HG02884 (cell line): ENCODE results near the gene SGTB.
"Not testable (repeated sequence)": the region's sequence is repeated elsewhere in the genome, so short reads cannot be mapped to it uniquely, and the experiment has no call there.

ENCODE experiments used
- ATAC-seq: cut with Tn5 transposase; IDR thresholded peaks from one replicate; pipeline ENCODE4 v1.9.1; 2021; ENCODE audit warnings: mild to moderate bottlenecking, moderate library complexity; ENCODE audit not compliant: unreplicated experiment

SGTB gene

DNA sequence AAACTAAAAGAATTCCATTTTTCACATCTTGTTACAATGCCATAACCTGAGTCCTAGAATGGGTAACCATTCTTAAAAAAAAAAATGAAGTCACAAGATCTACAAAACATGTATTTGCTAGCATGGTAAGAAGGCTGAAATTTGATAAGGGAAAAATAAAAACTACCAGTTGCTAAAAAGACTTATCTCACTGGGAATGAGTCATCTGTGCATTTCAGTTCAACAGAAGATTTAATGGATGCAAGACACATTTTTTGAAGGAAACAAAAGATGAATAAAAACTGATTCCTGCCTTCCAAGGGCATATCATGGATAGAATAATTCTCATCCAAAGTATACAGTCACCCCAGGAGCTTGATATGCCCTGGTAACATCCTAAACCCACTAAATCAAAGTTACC, 47.2 kb downstream of the SGTB start:
- ATAC-seq = no peak

DNA sequence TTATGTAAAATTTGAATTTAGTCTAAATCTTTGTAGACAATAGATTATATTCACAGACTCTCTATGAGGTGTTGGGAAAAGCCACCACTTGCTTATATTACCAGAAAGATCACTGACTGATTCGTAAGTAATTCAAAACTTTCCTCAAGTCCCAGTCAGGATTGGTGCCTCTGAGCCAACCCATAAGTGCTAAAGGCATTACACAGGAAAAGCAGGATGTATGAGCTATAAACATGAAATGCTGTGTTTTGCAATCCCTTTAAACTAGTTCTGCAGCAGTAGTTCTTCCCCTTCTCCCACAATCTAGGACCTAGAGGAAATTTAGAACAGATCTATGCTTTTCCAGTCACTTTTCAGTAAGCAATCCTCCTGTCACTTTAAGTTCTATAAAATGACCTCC, 49.1 kb downstream of the SGTB start:
- ATAC-seq = no peak

DNA sequence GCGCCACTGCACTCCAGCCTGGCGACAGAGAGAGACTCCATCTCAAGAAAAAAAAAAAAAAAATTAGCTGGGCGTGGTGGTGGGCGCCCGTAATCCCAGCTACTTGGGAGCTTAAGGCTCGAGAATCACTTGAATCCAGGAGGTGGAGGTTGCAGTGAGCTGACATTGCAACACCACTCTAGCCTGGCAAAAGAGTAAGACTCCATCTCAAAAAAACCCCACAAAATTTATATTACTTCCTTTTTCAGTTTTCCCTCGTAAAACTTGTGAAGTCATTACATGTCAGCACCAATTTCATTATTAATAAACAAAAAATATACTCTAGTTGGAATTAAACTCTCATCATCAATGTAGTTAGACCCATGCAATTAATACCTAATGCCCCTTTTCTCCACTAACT, 53.2 kb downstream of the SGTB start:
- no peak for ATAC-seq

DNA sequence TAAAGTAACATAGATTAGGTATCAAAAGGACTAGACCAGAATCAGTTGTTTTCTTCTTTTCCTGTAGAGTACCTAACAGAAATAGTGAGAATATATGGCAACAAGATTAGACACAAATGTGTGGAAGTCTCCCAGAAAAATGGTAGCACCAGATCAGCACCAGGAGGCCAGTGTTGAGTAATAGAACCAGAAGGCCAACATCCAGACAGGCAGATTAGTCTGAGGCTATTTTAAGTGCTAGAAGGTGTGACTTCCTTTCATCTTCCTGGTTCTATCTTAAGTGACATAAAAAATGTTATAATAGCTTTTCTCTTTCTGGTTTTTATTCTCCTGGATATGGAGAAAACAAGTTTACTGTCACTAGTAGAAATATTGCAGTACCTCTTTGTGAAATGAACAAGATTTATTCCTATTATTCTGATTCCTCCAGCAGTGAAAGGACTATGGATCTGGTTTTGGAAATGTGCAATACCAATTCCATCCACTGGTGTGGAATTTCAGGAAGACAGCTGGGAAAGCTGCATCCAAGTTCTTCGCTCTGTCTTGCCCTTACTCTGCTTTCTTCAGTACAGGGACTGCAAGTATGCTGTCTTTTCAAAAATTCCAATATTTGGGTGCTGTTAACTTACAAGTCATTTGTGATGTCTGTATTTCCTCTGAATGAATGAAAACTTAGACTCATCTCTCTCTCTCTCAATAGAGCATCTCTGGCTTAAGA, 57.9 kb downstream of the SGTB start:
- ATAC-seq = no peak

DNA sequence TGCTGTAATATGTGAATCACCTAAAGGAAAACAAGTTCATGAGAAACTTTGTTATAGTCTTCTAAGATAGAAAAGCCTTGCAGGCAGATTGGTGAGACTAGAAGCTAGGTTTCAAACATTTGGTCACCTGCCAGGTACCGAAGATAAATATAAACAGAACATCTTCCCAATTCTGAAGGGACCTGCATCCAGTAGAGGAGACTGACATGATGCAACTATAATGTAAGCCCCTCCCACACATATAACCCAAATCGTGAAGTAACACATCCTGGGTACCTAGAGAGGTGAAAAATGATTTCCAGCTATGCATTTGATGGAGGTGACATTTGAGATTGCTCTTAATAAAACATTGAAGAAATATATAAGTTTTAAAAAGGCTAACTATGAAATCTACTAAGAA, 67.2 kb downstream of the SGTB start:
- ATAC-seq = no peak

DNA sequence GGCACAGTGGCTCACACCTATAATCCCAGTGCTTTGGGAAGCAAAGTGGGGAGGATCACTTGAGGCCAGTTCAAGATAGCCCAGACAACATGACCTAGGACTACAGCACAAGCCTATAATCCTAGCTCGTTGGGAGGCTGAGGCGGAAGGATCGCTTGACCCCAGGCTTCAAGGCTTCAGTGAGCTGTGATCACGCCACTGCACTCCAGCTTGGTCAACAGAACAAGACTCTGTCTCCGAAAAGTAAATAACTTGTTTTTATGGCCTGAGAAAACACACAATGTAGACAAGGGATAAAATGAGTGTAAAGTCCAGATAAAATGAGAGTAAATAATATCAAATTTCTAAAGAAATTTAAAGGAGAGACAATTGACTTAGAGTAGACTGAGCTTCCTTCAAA, 70.8 kb downstream of the SGTB start:
- ATAC-seq = no peak

DNA sequence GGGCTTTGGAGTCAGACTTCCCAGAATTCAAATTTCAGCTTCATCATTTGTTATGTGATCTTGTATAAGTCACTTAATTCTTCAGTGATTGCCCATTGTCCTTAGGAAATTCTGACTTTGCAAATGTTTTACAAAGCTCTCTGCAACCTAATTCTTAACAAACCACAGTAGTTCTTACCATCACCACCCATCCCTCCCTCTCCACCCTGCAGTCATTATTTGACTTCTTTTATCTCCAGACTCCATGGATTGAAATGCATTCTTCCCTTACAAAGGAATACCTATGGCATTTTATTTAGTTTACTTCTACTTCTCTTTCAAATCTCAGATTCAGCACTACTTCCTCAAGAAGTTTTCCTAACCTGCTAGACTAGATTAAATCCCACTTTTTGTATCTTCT, 74.0 kb downstream of the SGTB start:
- ATAC-seq = no peak

DNA sequence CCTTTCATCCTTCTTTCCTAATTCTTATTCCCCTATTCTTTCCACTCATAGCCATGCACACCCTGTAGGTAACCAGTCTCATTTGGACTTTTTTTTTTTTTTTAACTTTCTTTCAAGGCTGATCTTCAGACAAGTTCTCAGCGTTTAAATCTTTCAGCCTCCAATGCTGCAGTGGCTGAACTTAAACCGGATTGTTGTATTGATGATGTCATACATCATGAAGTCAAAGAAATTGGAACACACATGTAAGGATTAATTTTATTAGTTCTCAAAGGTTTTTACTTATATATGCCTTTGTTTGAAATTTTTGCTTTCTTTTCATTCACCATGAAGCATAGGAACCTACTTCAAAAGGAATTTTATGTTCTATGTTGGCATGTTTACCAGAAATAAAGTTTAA, 75.0 kb downstream of the SGTB start:
- no peak for ATAC-seq

DNA sequence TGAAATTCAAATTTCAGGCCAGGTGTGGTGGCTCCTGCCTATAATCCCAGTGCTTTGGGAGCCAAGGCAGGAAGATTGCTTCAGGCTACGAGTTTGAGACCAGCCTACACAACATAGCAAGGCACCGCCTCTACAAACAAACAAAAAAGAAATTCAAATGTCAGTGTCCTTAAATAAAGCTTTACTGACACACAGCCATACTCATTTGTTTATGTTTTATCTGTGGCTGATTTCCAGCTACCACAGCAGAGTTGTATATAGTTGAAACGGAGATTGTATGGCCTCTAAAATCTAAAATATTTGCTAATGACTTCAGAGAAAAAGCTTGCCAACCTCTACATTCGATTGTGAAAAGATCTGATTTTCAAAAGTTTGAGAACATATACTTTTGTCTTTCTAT, 81.7 kb downstream of the SGTB start:
- no peak for ATAC-seq

DNA sequence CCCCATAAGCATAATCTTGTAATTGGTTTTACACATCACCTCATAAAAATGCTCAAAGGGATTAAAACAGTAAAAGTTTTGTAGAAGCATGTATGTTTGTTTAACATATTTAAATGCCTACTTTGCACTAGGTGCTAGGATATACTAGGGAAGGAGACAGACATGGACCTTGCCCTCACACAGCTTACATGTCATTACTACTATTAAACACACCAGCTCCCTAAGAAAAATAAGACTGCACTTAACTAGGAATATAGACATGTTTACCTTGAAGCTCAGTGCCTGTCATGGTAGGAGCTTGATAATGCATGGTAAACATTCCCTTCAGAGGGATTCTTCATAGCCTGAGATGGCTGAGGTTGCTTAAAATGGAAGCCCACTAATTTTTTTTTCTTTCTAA, 90.9 kb downstream of the SGTB start:
- ATAC-seq = no peak

DNA sequence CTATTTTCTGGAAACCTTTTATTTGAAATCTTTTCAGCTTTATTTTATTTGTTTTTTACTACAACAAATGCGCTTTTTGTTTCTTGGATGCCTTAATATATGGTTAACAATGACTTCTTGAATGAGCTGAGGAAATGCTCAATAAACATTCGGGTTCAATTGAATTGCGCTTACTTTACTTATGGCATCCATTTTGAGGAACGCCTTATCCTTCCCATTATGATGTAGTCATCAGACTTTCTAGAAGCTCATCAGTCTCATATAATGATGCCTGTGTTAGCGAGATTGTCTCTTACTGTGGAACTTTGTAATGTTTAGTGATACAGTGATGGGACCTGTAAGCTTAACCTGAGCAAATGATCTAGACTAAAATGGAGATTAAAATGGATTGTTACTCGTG, 96.2 kb downstream of the SGTB start:
- ATAC-seq = no peak

DNA sequence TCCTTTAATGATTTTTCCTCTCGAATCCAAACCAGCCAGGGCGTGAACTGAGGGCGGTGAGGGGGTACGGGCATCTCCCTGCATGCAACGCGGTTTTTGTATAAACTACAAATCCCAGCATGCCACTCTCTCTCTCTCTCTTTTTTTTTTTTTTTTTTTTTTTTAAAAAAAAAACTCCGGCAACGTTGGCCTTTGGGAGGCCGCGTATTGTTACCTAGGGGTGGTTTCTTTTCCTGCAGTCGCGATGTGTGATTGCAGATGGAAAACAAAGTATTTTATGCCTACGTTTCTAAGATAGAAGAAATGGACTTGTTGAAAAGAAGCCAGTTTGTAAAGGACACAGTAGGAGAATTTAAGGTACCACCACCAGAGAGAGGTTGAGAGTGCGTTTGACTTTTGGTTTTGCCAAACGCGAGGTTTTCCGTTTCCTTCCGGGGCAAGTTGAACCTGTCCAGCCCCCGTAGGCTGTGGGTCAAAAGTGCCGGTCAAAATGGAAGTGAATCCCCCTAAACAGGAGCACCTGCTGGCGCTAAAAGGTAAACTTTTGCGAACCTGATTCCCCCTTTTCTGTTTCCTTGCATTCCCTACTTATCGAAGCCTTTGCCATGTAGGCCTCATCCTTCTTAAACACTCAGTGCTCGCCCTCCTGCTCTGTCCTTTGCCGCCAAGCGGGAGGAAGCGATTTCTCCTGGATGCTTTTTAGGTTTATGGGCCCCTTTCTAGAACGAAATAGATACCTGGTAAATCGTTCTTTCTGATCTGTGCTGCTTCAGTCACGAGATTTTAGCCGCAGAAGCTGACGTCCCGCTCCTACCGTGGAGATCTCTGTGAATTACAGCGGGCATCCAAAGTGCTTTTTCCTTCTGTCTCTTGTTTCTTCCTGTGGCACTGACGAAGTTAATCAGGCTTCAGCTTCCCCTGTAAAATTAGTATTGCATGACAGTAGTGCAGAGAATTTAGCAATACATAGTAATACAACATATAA, 97.0 kb downstream of the SGTB start, which contains the start of the genes SHLD3 and TRAPPC13:
Gene SHLD3 (plus strand): TSS at position 457 of the 985 bp plus-strand sequence. CDS start 4,561 bp downstream, outside the sequence.
Gene TRAPPC13 (plus strand): TSS at position 457 of the 985 bp plus-strand sequence. CDS start 34 bp downstream, at position 491.
- peak; percentile 66 for ATAC-seq

DNA sequence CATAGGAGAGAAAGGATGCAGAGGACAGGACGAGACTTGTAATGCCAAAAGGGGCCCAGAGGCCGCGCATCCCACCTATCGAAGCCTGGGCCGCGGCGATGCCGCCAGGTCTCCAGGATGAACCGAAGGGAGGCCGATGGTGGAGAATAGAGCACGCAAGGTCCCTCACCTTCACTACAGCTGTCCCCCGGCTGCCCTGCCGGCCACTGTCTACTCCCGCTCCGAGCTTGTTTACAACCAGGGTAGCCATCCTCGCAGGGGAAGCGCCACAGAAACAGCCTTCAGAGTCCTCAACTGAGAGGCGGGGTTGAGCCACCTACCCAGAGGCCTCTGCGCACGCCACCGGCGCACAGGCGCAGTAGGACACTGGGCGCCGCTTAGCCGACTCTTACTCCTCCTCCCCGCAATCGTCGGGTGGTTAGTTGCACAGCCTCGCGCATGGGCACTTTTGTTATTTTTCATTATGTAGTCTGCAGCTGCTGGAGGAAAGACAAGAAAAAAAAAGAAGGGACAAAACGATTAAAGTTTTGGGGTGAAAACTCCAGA, 97.8 kb downstream of the SGTB start, which contains the start of gene TRIM23:
Gene TRIM23 (minus strand): TSS at position 309 of the 546 bp plus-strand sequence. CDS start 59 bp downstream, at position 250.
- ATAC-seq = peak; percentile 92

DNA sequence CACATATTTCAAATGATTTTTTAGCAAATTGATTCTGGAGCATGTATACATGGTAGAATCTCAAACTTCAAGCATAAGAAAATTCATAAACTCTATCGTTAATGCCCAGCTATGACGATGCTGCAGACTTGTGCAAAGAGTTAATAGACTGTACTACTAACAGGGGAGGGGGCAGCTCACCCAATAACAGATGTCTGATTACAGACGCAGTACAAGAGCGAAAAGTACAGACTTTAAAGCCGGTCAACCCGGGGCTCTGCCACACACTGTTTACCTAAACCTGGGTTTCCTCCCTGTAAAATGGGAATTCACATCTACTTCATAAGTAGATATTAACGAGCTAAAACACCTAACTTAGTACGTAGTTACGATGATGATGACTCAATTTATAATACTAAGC, 98.4 kb downstream of the SGTB start:
- ATAC-seq = no peak

DNA sequence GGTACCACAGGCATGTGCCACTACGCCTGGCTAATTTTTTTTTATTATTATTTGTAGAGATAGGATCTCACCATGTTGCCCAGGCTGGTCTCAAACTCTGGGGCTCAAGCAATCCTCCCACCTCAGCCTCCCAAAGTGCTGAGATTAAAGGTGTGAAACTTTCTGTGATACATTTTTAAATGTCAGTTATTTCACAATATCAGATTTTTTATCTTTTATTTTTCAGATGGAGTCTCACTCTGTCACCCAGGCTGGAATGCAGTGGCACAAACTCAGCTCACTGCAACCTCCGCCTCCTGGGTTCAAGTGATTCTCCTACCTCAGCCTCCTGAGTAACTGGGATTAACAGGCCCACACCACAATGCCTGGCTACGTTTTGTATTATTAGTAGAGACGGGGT, 99.9 kb downstream of the SGTB start:
- not testable (repeated sequence) for ATAC-seq

DNA sequence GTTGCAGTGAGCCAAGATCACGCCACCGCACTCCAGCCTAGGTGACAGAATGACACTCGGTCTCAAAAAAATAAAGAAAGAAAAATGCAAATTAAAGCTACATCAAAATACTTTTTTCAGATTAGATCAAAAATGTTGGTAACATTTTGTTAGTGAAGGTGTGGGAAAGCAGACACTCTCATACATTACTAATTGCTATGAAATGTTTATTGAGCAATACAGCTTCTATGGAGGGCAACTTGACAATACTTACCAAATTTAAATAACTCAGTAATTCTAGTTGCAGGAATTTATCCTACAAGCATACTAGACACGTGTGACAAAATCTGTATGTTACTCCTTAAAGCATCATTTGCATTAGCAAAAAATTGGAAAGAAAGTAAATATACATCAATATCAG, 101.9 kb downstream of the SGTB start:
- ATAC-seq = no peak
